Measurements from ENCODE around the gene CRY2. TPM values are rescaled to one million over a fixed set of nuclear protein-coding genes. Genes with fewer than 3 reads are reported as not detected.
"Not testable (repeated sequence)": the region's sequence is repeated elsewhere in the genome, so short reads cannot be mapped to it uniquely, and the experiment has no call there.

Gene CRY2
- total RNA-seq, 1 donor from 2014 or later = 13.5 TPM

- DNase-seq (ENCODE audit: low read depth) = peak; percentile 79
These were observed 49.2 kb downstream of the CRY2 start for GRCh38 chr11:45896422-45896984.

GRCh38 chr11:45897556-45897955 is 50.3 kb downstream of the CRY2 start:
- DNase-seq (ENCODE audit: low read depth) = no peak

- DNase-seq (ENCODE audit: low read depth) = no peak
These were observed 51.8 kb downstream of the CRY2 start for GRCh38 chr11:45899086-45899447.

GRCh38 chr11:45899448-45900174 is 52.3 kb downstream of the CRY2 start:
- peak; percentile 83 for DNase-seq (ENCODE audit: low read depth)

- DNase-seq (ENCODE audit: low read depth) = not testable (repeated sequence)
These were observed 53.0 kb downstream of the CRY2 start for GRCh38 chr11:45900175-45900800.

GRCh38 chr11:45900916-45901617 is 53.8 kb downstream of the CRY2 start:
- DNase-seq (ENCODE audit: low read depth) = no peak

- DNase-seq (ENCODE audit: low read depth) = no peak
These were observed 54.4 kb downstream of the CRY2 start for GRCh38 chr11:45901626-45902025.

GRCh38 chr11:45902452-45903380 is 55.4 kb downstream of the CRY2 start:
- no peak for DNase-seq (ENCODE audit: low read depth)

GRCh38 chr11:45904309-45904915 is 57.1 kb downstream of the CRY2 start:
- DNase-seq (ENCODE audit: low read depth) = no peak

GRCh38 chr11:45905095-45905494 is 57.8 kb downstream of the CRY2 start:
- DNase-seq (ENCODE audit: low read depth) = no peak

- not testable (repeated sequence) for DNase-seq (ENCODE audit: low read depth)
These were observed 58.3 kb downstream of the CRY2 start for GRCh38 chr11:45905576-45905975.

GRCh38 chr11:45906096-45906682 is 58.9 kb downstream of the CRY2 start:
- no peak for DNase-seq (ENCODE audit: low read depth)

GRCh38 chr11:45906965-45907611 is 59.8 kb downstream of the CRY2 start, which contains the start of gene FREY1:
FREY1 (minus strand) TSS chr11:45907271; CDS start chr11:45907245, 26 bp downstream.
- no peak for DNase-seq (ENCODE audit: low read depth)

GRCh38 chr11:45907911-45908370 is 60.7 kb downstream of the CRY2 start:
- DNase-seq (ENCODE audit: low read depth) = peak; percentile 45

- DNase-seq (ENCODE audit: low read depth) = no peak
These were observed 62.6 kb downstream of the CRY2 start for GRCh38 chr11:45909594-45910475.

- no peak for DNase-seq (ENCODE audit: low read depth)
These were observed 63.3 kb downstream of the CRY2 start for GRCh38 chr11:45910623-45911022.

- no peak for DNase-seq (ENCODE audit: low read depth)
These were observed 66.2 kb downstream of the CRY2 start for GRCh38 chr11:45913514-45913913.

GRCh38 chr11:45913942-45914635 is 66.8 kb downstream of the CRY2 start:
- DNase-seq (ENCODE audit: low read depth) = no peak

Measured in myocyte (in vitro differentiated cells).